HepG2 (cell line): Measurements from ENCODE around the gene SPTBN4. TPM values are rescaled to one million over a fixed set of nuclear protein-coding genes. Genes with fewer than 3 reads are reported as not detected.

Experiments
- ARID5B ChIP-seq: IDR thresholded peaks from 2 replicates; pipeline ENCODE4 v1.4.0; 2020; ENCODE audit warnings: mild to moderate bottlenecking, missing genetic modification reagents
- EED ChIP-seq: sonication (generic); formaldehyde crosslinking; IDR thresholded peaks from 2 replicates; pipeline ENCODE4 v1.5.0; 2020; ENCODE audit warnings: mild to moderate bottlenecking, missing genetic modification reagents
- HES4 ChIP-seq: sonication (generic); formaldehyde crosslinking; IDR thresholded peaks from 2 replicates; pipeline ENCODE4 v1.9.0; 2021; ENCODE audit warnings: mild to moderate bottlenecking, missing genetic modification reagents, borderline replicate concordance
- JUND ChIP-seq: sonication (generic); formaldehyde crosslinking; IDR thresholded peaks from 2 replicates; pipeline ENCODE4 v1.8.0; 2022; ENCODE audit warnings: mild to moderate bottlenecking, missing genetic modification reagents
- KLF16 ChIP-seq, 2 experiments: sonication (generic) in 1 of 2; formaldehyde crosslinking in 1 of 2; IDR thresholded peaks; 2 replicates each; pipeline versions ENCODE4 v1.6.1 to v1.8.0; 2016 to 2023; ENCODE audit warnings: missing genetic modification reagents in 2 of 2, missing compliant biosample characterization in 1 of 2
- MAZ ChIP-seq, 2 experiments: sonication (generic) in 1 of 2; formaldehyde crosslinking in 1 of 2; IDR thresholded peaks; 2 replicates each; pipeline versions ENCODE4 v1.5.0 to v1.6.1; 2012 to 2020; ENCODE audit warnings: low read depth in 2 of 2, mild to moderate bottlenecking in 2 of 2, borderline replicate concordance in 1 of 2, improper control_type of control experiment in 1 of 2, low read length in 1 of 2, missing genetic modification reagents in 1 of 2, moderate library complexity in 1 of 2
- MBNL3 ChIP-seq: fragments of 250-450 bp; sonication (Bioruptor Pico); conservative IDR thresholded peaks from 2 replicates; pipeline ENCODE4 v1.8.0; 2022; ENCODE audit warnings: mild to moderate bottlenecking, inconsistent platforms
- MTA3 ChIP-seq: sonication (generic); formaldehyde crosslinking; IDR thresholded peaks from 2 replicates; pipeline ENCODE4 v1.4.0; 2020; ENCODE audit warnings: missing genetic modification reagents
- MXD1 ChIP-seq: sonication (generic); formaldehyde crosslinking; IDR thresholded peaks from 2 replicates; pipeline ENCODE4 v1.4.0; 2020; ENCODE audit warnings: mild to moderate bottlenecking, missing genetic modification reagents
- PLRG1 ChIP-seq: fragments of 450-650 bp; conservative IDR thresholded peaks from 2 replicates; pipeline ENCODE4 v1.6.1; 2016
- POLR2G ChIP-seq: fragments of 200-400 bp; formaldehyde crosslinking; IDR thresholded peaks from 2 replicates; pipeline ENCODE4 v1.6.1; 2018; ENCODE audit warnings: mild to moderate bottlenecking, low read depth, low read length, moderate library complexity
- RARA ChIP-seq: IDR thresholded peaks from 2 replicates; pipeline ENCODE4 v1.6.1; 2016; ENCODE audit warnings: missing genetic modification reagents, missing compliant biosample characterization
- SMC3 ChIP-seq: IDR thresholded peaks from 2 replicates; pipeline ENCODE4 v1.6.1; 2011; ENCODE audit warnings: low read length, improper control_type of control experiment
- SRSF1 ChIP-seq: fragments of 200-400 bp; formaldehyde crosslinking; optimal IDR thresholded peaks from 2 replicates; pipeline ENCODE3; 2017; ENCODE audit warnings: mild to moderate bottlenecking, low read depth, low read length, moderate library complexity
- TBX3 ChIP-seq: fragments of 450-650 bp; IDR thresholded peaks from 2 replicates; pipeline ENCODE4 v1.6.1; 2017; ENCODE audit warnings: antibody characterized with exemption, mild to moderate bottlenecking, inconsistent platforms, borderline replicate concordance
- ZFY ChIP-seq: sonication (generic); formaldehyde crosslinking; IDR thresholded peaks from 2 replicates; pipeline ENCODE4 v1.4.0; 2020; ENCODE audit warnings: missing genetic modification reagents
- ZNF12 ChIP-seq: sonication (generic); formaldehyde crosslinking; IDR thresholded peaks from 2 replicates; pipeline ENCODE4 v1.5.0; 2020; ENCODE audit warnings: missing genetic modification reagents
- ZNF224 ChIP-seq: sonication (generic); formaldehyde crosslinking; IDR thresholded peaks from 2 replicates; pipeline ENCODE4 v1.5.0; 2020; ENCODE audit warnings: mild to moderate bottlenecking, missing genetic modification reagents
- ZNF24 ChIP-seq: fragments of 450-650 bp; IDR thresholded peaks from 2 replicates; pipeline ENCODE4 v1.6.1; 2017; ENCODE audit warnings: antibody characterized with exemption, mild to moderate bottlenecking
- ZNF496 ChIP-seq: sonication (generic); formaldehyde crosslinking; IDR thresholded peaks from 2 replicates; pipeline ENCODE4 v1.8.1; 2023; ENCODE audit warnings: mild to moderate bottlenecking, moderate library complexity, missing genetic modification reagents; ENCODE audit not compliant: insufficient replicate concordance
- ZNF576 ChIP-seq: sonication (generic); formaldehyde crosslinking; IDR thresholded peaks from 2 replicates; pipeline ENCODE4 v1.4.0; 2020; ENCODE audit warnings: mild to moderate bottlenecking, missing genetic modification reagents
- ZNF749 ChIP-seq: sonication (generic); formaldehyde crosslinking; IDR thresholded peaks from 2 replicates; pipeline ENCODE4 v1.8.0; 2022; ENCODE audit warnings: mild to moderate bottlenecking, missing genetic modification reagents, moderate library complexity, borderline replicate concordance
- ZSCAN21 ChIP-seq: sonication (generic); formaldehyde crosslinking; IDR thresholded peaks from 2 replicates; pipeline ENCODE4 v1.8.0; 2022; ENCODE audit warnings: mild to moderate bottlenecking, missing genetic modification reagents, moderate library complexity, borderline replicate concordance
- polyA plus RNA-seq, 8 experiments: library from polyadenylated mRNA; depleted of rRNA in 3 of 8; stranded (reverse) in 7 of 8; unstranded in 1 of 8; fragments of >200 nt; fragmentation: Illumina TruSeq in 4 of 8; extraction: Trizol in 4 of 8; gene quantifications; 2 replicates each; pipeline versions ENCODE4 v1.2.1 to v1.2.3, GENCODE V29; 2011 to 2016; ENCODE audit warnings: low read depth in 4 of 8, missing spikeins in 1 of 8, mixed read lengths in 1 of 8; ENCODE audit not compliant: insufficient read depth in 1 of 8
- total RNA-seq, 5 experiments: library from RNA; depleted of rRNA; stranded (reverse); fragments of >200 nt; fragmentation: Illumina TruSeq; extraction: Trizol; gene quantifications; 2 replicates each; pipeline ENCODE4 v1.2.3, GENCODE V29; 2016; ENCODE audit warnings: low read depth in 1 of 5
- TF ChIP-seq, protein P1 (sequence below): sonication (generic); formaldehyde crosslinking; IDR thresholded peaks from 2 replicates; pipeline ENCODE4 v1.5.0; 2020; ENCODE audit warnings: mild to moderate bottlenecking, missing genetic modification reagents, moderate library complexity

The SPTBN4 gene
- total and polyA plus RNA-seq, 2 of the 13 experiments (the other 11 are each of a cell fraction or from before 2014, with no cell fraction given) = 0.11 TPM

GRCh38 chr19:40466219-40466984 lies 399 bp upstream of the SPTBN4 start (continued):
- no peak for TF ChIP-seq ARID5B (CRISPR knock-in tag)
- TF ChIP-seq ZNF496 = no peak
- TF ChIP-seq, protein P1, sequence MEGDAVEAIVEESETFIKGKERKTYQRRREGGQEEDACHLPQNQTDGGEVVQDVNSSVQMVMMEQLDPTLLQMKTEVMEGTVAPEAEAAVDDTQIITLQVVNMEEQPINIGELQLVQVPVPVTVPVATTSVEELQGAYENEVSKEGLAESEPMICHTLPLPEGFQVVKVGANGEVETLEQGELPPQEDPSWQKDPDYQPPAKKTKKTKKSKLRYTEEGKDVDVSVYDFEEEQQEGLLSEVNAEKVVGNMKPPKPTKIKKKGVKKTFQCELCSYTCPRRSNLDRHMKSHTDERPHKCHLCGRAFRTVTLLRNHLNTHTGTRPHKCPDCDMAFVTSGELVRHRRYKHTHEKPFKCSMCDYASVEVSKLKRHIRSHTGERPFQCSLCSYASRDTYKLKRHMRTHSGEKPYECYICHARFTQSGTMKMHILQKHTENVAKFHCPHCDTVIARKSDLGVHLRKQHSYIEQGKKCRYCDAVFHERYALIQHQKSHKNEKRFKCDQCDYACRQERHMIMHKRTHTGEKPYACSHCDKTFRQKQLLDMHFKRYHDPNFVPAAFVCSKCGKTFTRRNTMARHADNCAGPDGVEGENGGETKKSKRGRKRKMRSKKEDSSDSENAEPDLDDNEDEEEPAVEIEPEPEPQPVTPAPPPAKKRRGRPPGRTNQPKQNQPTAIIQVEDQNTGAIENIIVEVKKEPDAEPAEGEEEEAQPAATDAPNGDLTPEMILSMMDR = 0 out of 2 replicates have a peak, but pooled peaks have one; percentile 1
- TF ChIP-seq ZNF224 (CRISPR knock-in tag) = no peak
- no peak for TF ChIP-seq MAZ (IDR thresholded peaks at IDR 0.05; ENCODE audit: borderline replicate concordance, low read depth, low read length)
- TF ChIP-seq MAZ (CRISPR knock-in tag; IDR thresholded peaks at IDR 0.05; ENCODE audit: low read depth) = peak; percentile 37; the same call in 1 of the 2 replicates
- no peak for TF ChIP-seq ZNF24
- TF ChIP-seq ZNF576 (CRISPR knock-in tag) = no peak
- TF ChIP-seq HES4 = no peak
- no peak for TF ChIP-seq ZNF12 (CRISPR knock-in tag)
- peak; percentile 42; the same call in 1 of the 2 replicates for TF ChIP-seq JUND (CRISPR knock-in tag)
- TF ChIP-seq RARA (CRISPR knock-in tag) = 0 out of 2 replicates have a peak, but pooled peaks have one; percentile 22
- no peak for TF ChIP-seq ZSCAN21 (CRISPR knock-in tag)
- TF ChIP-seq SRSF1 = no peak
- TF ChIP-seq KLF16 (CRISPR knock-in tag; IDR thresholded peaks at IDR 0.05) = no peak
- peak; percentile 60 for TF ChIP-seq TBX3
- TF ChIP-seq MBNL3 (CRISPR knock-in tag) = no peak
- TF ChIP-seq ZFY (CRISPR knock-in tag) = no peak
- TF ChIP-seq POLR2G = no peak
- 0 out of 2 replicates have a peak, but pooled peaks have one; percentile 17 for TF ChIP-seq MXD1 (CRISPR knock-in tag)
- no peak for TF ChIP-seq ZNF749 (CRISPR knock-in tag)
- no peak for TF ChIP-seq PLRG1
- TF ChIP-seq SMC3 = 0 out of 2 replicates have a peak, but pooled peaks have one; percentile 5
- no peak for TF ChIP-seq MTA3 (CRISPR knock-in tag)
- TF ChIP-seq EED (CRISPR knock-in tag) = peak; percentile 85; the same call in 1 of the 2 replicates
